HCT116 (cell line): ENCODE measurements around the gene RUNDC1. TPM values are rescaled to one million over a fixed set of nuclear protein-coding genes. Genes with fewer than 3 reads are reported as not detected.
A peak's percentile ranks its signal among the peaks of the same experiment; 100 is the strongest.

Source experiments
- ATAC-seq: fragments of 200-7000 bp; cut with Tn5 transposase; 2 replicates; pipeline ENCODE4 v1.9.1; 2020; ENCODE audit warnings: mild to moderate bottlenecking, moderate library complexity
- BruUV-seq: library from RNA; stranded (reverse); fragments of 400-500 nt; replicated peaks from 2 replicates; lab custom pipeline; 2021; lab: Mats Ljungman, UMichigan
- CTCF ChIA-PET: fragments of 300-600 bp; sonication (Branson Sonifier 250); formaldehyde crosslinking; loops from one replicate; lab custom pipeline; 2021; ENCODE audit warnings: antibody characterized with exemption; lab: Charles Lee
- POLR2A ChIA-PET: fragments of 300-600, 350-600 bp; sonication (Branson Sonifier 250); formaldehyde crosslinking; loops from one replicate; lab custom pipeline; 2021; ENCODE audit warnings: antibody characterized with exemption; lab: Charles Lee
- RAD21 ChIA-PET, 2 experiments: fragments of 300-600 bp; sonication (Branson Sonifier 250); formaldehyde crosslinking; loops; one replicate each; lab custom pipeline; 2023; ENCODE audit warnings: low total read pairs in 2 of 2; ENCODE audit not compliant: uncharacterized antibody in 2 of 2, unreplicated experiment in 2 of 2, low non-redundant PET in 1 of 2; lab: Charles Lee
- DNase-seq: peaks from one replicate; pipeline ENCODE4 v3.0.0-alpha.2; 2010; ENCODE audit warnings: low read depth, low spot score
- H2AFZ ChIP-seq: fragments of 200-600 bp; shearing (Covaris generic), sonication (generic); 2 replicates; pipeline ENCODE4 v1.6.1; 2017; ENCODE audit warnings: low read depth, mixed run types, mixed read lengths, antibody characterized with exemption, low read length; ENCODE audit not compliant: poor library complexity, severe bottlenecking
- H3K27ac ChIP-seq: 2 replicates; pipeline ENCODE4 v1.5.1; 2012; ENCODE audit warnings: low read depth, low read length
- H3K27me3 ChIP-seq: fragments of 200-600 bp; sonication (generic); 2 replicates; pipeline ENCODE4 v1.6.1; 2016; ENCODE audit warnings: mixed run types, low read length, mixed read lengths; ENCODE audit not compliant: insufficient read depth
- H3K36me3 ChIP-seq, 2 experiments: fragments of 200-500 bp in 1 of 2; fragments of 200-600 bp in 1 of 2; sonication (Bioruptor generic) in 1 of 2; sonication (generic) in 1 of 2; 2 replicates each; pipeline versions ENCODE4 v1.5.1 to v1.6.1; 2014 to 2016; ENCODE audit warnings: low read length in 2 of 2, inconsistent platforms in 1 of 2, mixed read lengths in 1 of 2, mixed run types in 1 of 2; ENCODE audit not compliant: insufficient read depth in 2 of 2, control insufficient read depth in 1 of 2
- H3K4me1 ChIP-seq, 2 experiments: fragments of 200-600 bp in 1 of 2; sonication (generic) in 1 of 2; 2 replicates each; pipeline versions ENCODE4 v1.5.1 to v1.6.1; 2012 to 2017; ENCODE audit warnings: low read length in 2 of 2, inconsistent platforms in 1 of 2, mild to moderate bottlenecking in 1 of 2, mixed read lengths in 1 of 2, mixed run types in 1 of 2, moderate library complexity in 1 of 2; ENCODE audit not compliant: insufficient read depth in 2 of 2, control insufficient read depth in 1 of 2
- H3K4me2 ChIP-seq: fragments of 200-600 bp; sonication (generic); 2 replicates; pipeline ENCODE4 v1.6.1; 2017; ENCODE audit warnings: mixed run types, low read length, mixed read lengths
- H3K4me3 ChIP-seq, 2 experiments: fragments of 200-600 bp in 1 of 2; sonication (generic) in 1 of 2; replicated peaks in 1 of 2; 2 replicates each; pipeline ENCODE4 v1.5.1; 2011 to 2016; ENCODE audit warnings: low read length in 2 of 2, control low read depth in 1 of 2, low read depth in 1 of 2, mild to moderate bottlenecking in 1 of 2, mixed read lengths in 1 of 2, mixed run types in 1 of 2
- H3K79me2 ChIP-seq: fragments of 200-600 bp; sonication (generic); 2 replicates; pipeline ENCODE4 v1.6.1; 2017; ENCODE audit warnings: mild to moderate bottlenecking, mixed run types, low read length, moderate library complexity, mixed read lengths; ENCODE audit not compliant: insufficient read depth
- H3K9ac ChIP-seq: fragments of 200-600 bp; sonication (generic); 2 replicates; pipeline ENCODE4 v1.6.1; 2016; ENCODE audit warnings: low read length, mixed read lengths
- H3K9me2 ChIP-seq: fragments of 200-600 bp; sonication (generic), shearing (Covaris generic); 2 replicates; pipeline ENCODE4 v1.6.1; 2017; ENCODE audit warnings: mixed run types, mild to moderate bottlenecking, moderate library complexity; ENCODE audit not compliant: insufficient read depth
- H3K9me3 ChIP-seq, 2 experiments: fragments of 200-500 bp in 1 of 2; fragments of 200-600 bp in 1 of 2; sonication (Bioruptor generic) in 1 of 2; sonication (generic) in 1 of 2; 2 replicates each; pipeline ENCODE4 v1.6.1; 2014 to 2017; ENCODE audit warnings: low read length in 2 of 2, mixed read lengths in 2 of 2, inconsistent platforms in 1 of 2, low read depth in 1 of 2, mild to moderate bottlenecking in 1 of 2, mixed run types in 1 of 2, moderate library complexity in 1 of 2; ENCODE audit not compliant: control insufficient read depth in 1 of 2, insufficient read depth in 1 of 2
- H4K20me1 ChIP-seq: fragments of 200-600 bp; sonication (generic), shearing (Covaris generic); 2 replicates; pipeline ENCODE4 v1.6.1; 2017; ENCODE audit warnings: mixed run types, mild to moderate bottlenecking, moderate library complexity; ENCODE audit not compliant: insufficient read depth
- CBX3 ChIP-seq: IDR thresholded peaks from 2 replicates; pipeline ENCODE4 v1.6.1; 2012; ENCODE audit warnings: low read depth
- CEBPB ChIP-seq: IDR thresholded peaks from 2 replicates; pipeline ENCODE4 v1.6.1; 2012; ENCODE audit warnings: low read depth
- CTCF ChIP-seq, 3 experiments: fragments of 200-600 bp in 1 of 3; sonication (generic) in 1 of 3; IDR thresholded peaks in 2 of 3; conservative IDR thresholded peaks in 1 of 3; 2 replicates each; pipeline ENCODE4 v1.5.1; 2012 to 2017; ENCODE audit warnings: low read depth in 2 of 3, low read length in 2 of 3, antibody characterized with exemption in 1 of 3, borderline replicate concordance in 1 of 3, control low read depth in 1 of 3, mild to moderate bottlenecking in 1 of 3, mixed read lengths in 1 of 3, mixed run types in 1 of 3, moderate library complexity in 1 of 3; ENCODE audit not compliant: insufficient read depth in 1 of 3
- EGR1 ChIP-seq: IDR thresholded peaks from 2 replicates; pipeline ENCODE4 v1.6.1; 2012; ENCODE audit warnings: low read depth
- EZH2 ChIP-seq: fragments of 200-600 bp; sonication (generic); IDR thresholded peaks from 2 replicates; pipeline ENCODE4 v1.6.1; 2017; ENCODE audit warnings: antibody characterized with exemption, mixed run types
- EZH2phosphoT487 ChIP-seq: fragments of 200-600 bp; IDR thresholded peaks from 2 replicates; pipeline ENCODE4 v1.6.1; 2018; ENCODE audit warnings: antibody characterized with exemption, borderline replicate concordance
- FOSL1 ChIP-seq: IDR thresholded peaks from 2 replicates; pipeline ENCODE4 v1.6.1; 2012; ENCODE audit warnings: low read depth
- JUND ChIP-seq: IDR thresholded peaks from 2 replicates; pipeline ENCODE4 v1.6.1; 2012
- MAX ChIP-seq: IDR thresholded peaks from 2 replicates; pipeline ENCODE4 v1.6.1; 2012
- POLR2A ChIP-seq: IDR thresholded peaks from 2 replicates; pipeline ENCODE4 v1.7.0; 2011; ENCODE audit warnings: borderline replicate concordance; ENCODE audit not compliant: insufficient read depth, insufficient read length; ENCODE audit errors: extremely low read depth
- RAD21 ChIP-seq: IDR thresholded peaks from 2 replicates; pipeline ENCODE4 v1.6.1; 2012; ENCODE audit warnings: low read depth, mild to moderate bottlenecking
- REST ChIP-seq: IDR thresholded peaks from 2 replicates; pipeline ENCODE4 v1.6.1; 2012; ENCODE audit warnings: low read depth
- SP1 ChIP-seq: IDR thresholded peaks from 2 replicates; pipeline ENCODE4 v1.6.1; 2012; ENCODE audit warnings: low read depth
- TCF7L2 ChIP-seq: IDR thresholded peaks from 2 replicates; pipeline ENCODE4 v1.7.0; 2011; ENCODE audit warnings: borderline replicate concordance, inconsistent platforms; ENCODE audit not compliant: insufficient read depth, insufficient read length; ENCODE audit errors: extremely low read depth
- ZBTB33 ChIP-seq: IDR thresholded peaks from 2 replicates; pipeline ENCODE4 v1.6.1; 2011; ENCODE audit warnings: mild to moderate bottlenecking, low read length, moderate library complexity; ENCODE audit not compliant: insufficient replicate concordance; ENCODE audit errors: extremely low read depth
- ZFX ChIP-seq: fragments of 450-650 bp; IDR thresholded peaks from 2 replicates; pipeline ENCODE4 v1.6.1; 2017
- ZNF274 ChIP-seq: fragments of 200-500 bp; sonication (Bioruptor generic); IDR thresholded peaks from 2 replicates; pipeline ENCODE4 v1.6.1; 2014; ENCODE audit warnings: mild to moderate bottlenecking, low read depth, low read length, inconsistent platforms
- intact Hi-C: fragments of 100-400 bp; cut with micrococcal nuclease; formaldehyde crosslinking; loops from 2 replicates; pipeline ENCODE4 v1.10.0; 2022
- total RNA-seq: library from RNA; stranded (reverse); gene quantifications from one replicate; pipeline ENCODE4 v1.2.1, GENCODE V29; 2021; ENCODE audit not compliant: unreplicated experiment

RUNDC1 gene
- total RNA-seq, 1 experiment from 2014 or later: 13.0 TPM

- DNase-seq: peak; percentile 100
- ChIA-PET RAD21 (interaction anchor here (0.9 to 1.4 kb wide), 4 partner anchors 26 to 69 kb away, joined by 3 to 5 read pairs (median 4); partner anchors contain the start of gene AARSD1 (in 1 of the 2)), CTCF (interaction anchor here (0.9 to 1.7 kb wide), 10 partner anchors 8 to 486 kb away, joined by 3 to 12 read pairs (median 4); partner anchors contain the start of genes DHX8, IFI35, PSMC3IP and PTGES3L), POLR2A (interaction anchor here (0.6 to 2.4 kb wide), 26 partner anchors 9 to 484 kb away, joined by 3 to 38 read pairs (median 4); partner anchors contain the start of genes BECN1, BRCA1, IFI35 and NBR1)
- H3K4me1 ChIP-seq: peaks cover 13 to 48% of the 10 kb centered on the region in 2 experiments
- peak within 1 kb of the TSS; percentile 98 for H3K4me2 ChIP-seq
- H3K9ac ChIP-seq: peak within 1 kb of the TSS; percentile 99
- H3K9me2 ChIP-seq: no peaks in the 10 kb centered on the region
- ATAC-seq: peak; percentile 90
- BruUV-seq: TSS peak; percentile 76
- no peaks in the 10 kb centered on the region for H3K9me3 ChIP-seq
- H3K27ac ChIP-seq: peak within 1 kb of the TSS; percentile 92
- no peaks in the 10 kb centered on the region for H3K27me3 ChIP-seq
- intact Hi-C loops: loop anchor here (1.0 kb wide), 1 partner anchor 155 kb away; no protein-coding TSS in a partner anchor
- H3K36me3 ChIP-seq: peaks cover 14 to 32% of the 10 kb centered on the region in 2 experiments
- peak within 1 kb of the TSS; percentile 65 for H2AFZ ChIP-seq
- H4K20me1 ChIP-seq: no peaks in the 10 kb centered on the region
- peak within 1 kb of the TSS; percentile 97 to 99 for H3K4me3 ChIP-seq
- peaks cover 41% of the 10 kb centered on the region for H3K79me2 ChIP-seq
- TF ChIP-seq EZH2phosphoT487 (no peak), EZH2 (no peak), REST (no peak), SP1 (peak; percentile 95), ZFX (peak; percentile 95; the same call in 1 of the 2 replicates), CEBPB (peak; percentile 34; the same call in 1 of the 2 replicates), RAD21 (peak; percentile 84), MAX (peak; percentile 94), ZNF274 (no peak), EGR1 (peak; percentile 53), CTCF (IDR thresholded peaks at IDR 0.05 in 2 of 3, conservative IDR thresholded peaks at IDR 0.05 in 1 of 3; ENCODE audit: borderline replicate concordance in 1 of 3, insufficient read depth in 1 of 3, low read depth in 2 of 3, low read length in 2 of 3) (peak; percentile 77 to 96 (median 79)), JUND (peak; percentile 61), TCF7L2 (peak; percentile 83), CBX3 (peak; percentile 96), FOSL1 (peak; percentile 41; the same call in 1 of the 2 replicates), ZBTB33 (peak; percentile 37), POLR2A (peak; percentile 78)
These were observed 17.9 kb downstream of the RUNDC1 start, which contains the start of gene RPL27 for GRCh38 chr17:42997984-42998938. RPL27 (plus strand) TSS chr17:42998419; CDS start chr17:42998751, 332 bp downstream.
